NOMO-1 (cell line): ENCODE measurements around the gene CIT.

Source experiments
- DNase-seq, 2 experiments: peaks; one replicate each; lab custom pipeline; 2025; ENCODE audit not compliant: unreplicated experiment in 2 of 2; lab: John Stamatoyannopoulos, UW

CIT gene

GRCh38 chr12:119809023-119809422, 68.1 kb downstream of the CIT start:
- DNase-seq = no peak

- DNase-seq = no peak
Measured at GRCh38 chr12:119808441-119808840, 68.7 kb downstream of the CIT start.

- no peak for DNase-seq
Measured at GRCh38 chr12:119807380-119807779, 69.7 kb downstream of the CIT start.

- DNase-seq = no peak
Measured at GRCh38 chr12:119804011-119804641, 73.0 kb downstream of the CIT start.

- no peak for DNase-seq
Measured at GRCh38 chr12:119803381-119803791, 73.7 kb downstream of the CIT start.

GRCh38 chr12:119802472-119802871, 74.6 kb downstream of the CIT start:
- no peak for DNase-seq

- DNase-seq = no peak
Measured at GRCh38 chr12:119797090-119797489, 80.0 kb downstream of the CIT start.

- DNase-seq = no peak
Measured at GRCh38 chr12:119796292-119796691, 80.8 kb downstream of the CIT start.

GRCh38 chr12:119791453-119791852, 85.7 kb downstream of the CIT start:
- DNase-seq = no peak

- no peak for DNase-seq
Measured at GRCh38 chr12:119788786-119789185, 88.3 kb downstream of the CIT start.

GRCh38 chr12:119786539-119786938, 90.6 kb downstream of the CIT start:
- DNase-seq = no peak

- no peak for DNase-seq
Measured at GRCh38 chr12:119784673-119785072, 92.4 kb downstream of the CIT start.

- no peak for DNase-seq
Measured at GRCh38 chr12:119783787-119784186, 93.3 kb downstream of the CIT start.

GRCh38 chr12:119781804-119782203, 95.3 kb downstream of the CIT start:
- DNase-seq = no peak

- DNase-seq = no peak
Measured at GRCh38 chr12:119780786-119781434, 96.2 kb downstream of the CIT start.

GRCh38 chr12:119775246-119775895, 101.7 kb downstream of the CIT start:
- DNase-seq = no peak

- no peak for DNase-seq
Measured at GRCh38 chr12:119772431-119772830, 104.7 kb downstream of the CIT start.

- DNase-seq = no peak
Measured at GRCh38 chr12:119770146-119770545, 107.0 kb downstream of the CIT start.

- DNase-seq = no peak
Measured at GRCh38 chr12:119762619-119763018, 114.5 kb downstream of the CIT start.

- DNase-seq = no peak
Measured at GRCh38 chr12:119758722-119759121, 118.4 kb downstream of the CIT start.

- no peak for DNase-seq
Measured at GRCh38 chr12:119758234-119758633, 118.9 kb downstream of the CIT start.

- DNase-seq = no peak
Measured at GRCh38 chr12:119751961-119752360, 125.2 kb downstream of the CIT start.
